Activated CD4-positive, alpha-beta T cell treated with anti-CD3 and anti-CD28 coated beads, Interleukin-2, amount 10 ng/mL, durations not matched to agents 24 days and 14 days (primary cell): ENCODE measurements around the gene SCN3B. TPM values are rescaled to one million over a fixed set of nuclear protein-coding genes. Genes with fewer than 3 reads are reported as not detected.

Experiments
- DNase-seq: peaks from one replicate; pipeline ENCODE4 v3.0.0; 2022
- H3K27ac Mint-ChIP-seq: one replicate; pipeline ENCODE4 v1.8.0; 2022; ENCODE audit warnings: mild to moderate bottlenecking, mixed read lengths
- H3K27me3 Mint-ChIP-seq: one replicate; pipeline ENCODE4 v1.8.0; 2022; ENCODE audit warnings: mixed read lengths
- H3K36me3 Mint-ChIP-seq: one replicate; pipeline ENCODE4 v1.8.0; 2022; ENCODE audit warnings: low read depth, mild to moderate bottlenecking, mixed read lengths
- H3K4me1 Mint-ChIP-seq: one replicate; pipeline ENCODE4 v1.8.0; 2021; ENCODE audit warnings: mixed read lengths
- H3K4me3 Mint-ChIP-seq: one replicate; pipeline ENCODE4 v1.8.0; 2022; ENCODE audit warnings: mild to moderate bottlenecking, moderate library complexity, mixed read lengths
- H3K9me3 Mint-ChIP-seq: one replicate; pipeline ENCODE4 v1.8.0; 2021; ENCODE audit warnings: mixed read lengths
- intact Hi-C: fragments of 100-400 bp; cut with micrococcal nuclease; formaldehyde crosslinking; loops from one replicate; pipeline ENCODE4 v1.15.1; 2023
- total RNA-seq: library from RNA; stranded (reverse); gene quantifications from 2 replicates; pipeline ENCODE4 v1.2.3, GENCODE V29; 2022

The SCN3B gene
- total RNA-seq = not detected in 2 replicates

GRCh38 chr11:123654566-123655081 is at the start of gene SCN3B:
TSS of gene SCN3B (minus strand) at chr11:123654624. CDS start at chr11:123653801, 823 bp downstream.
- no peaks in the 10 kb centered on the region for H3K36me3 Mint-ChIP-seq
- no peak within 1 kb of the TSS for H3K27ac Mint-ChIP-seq
- peak; percentile 72 for DNase-seq
- peaks cover 51% of the 10 kb centered on the region for H3K27me3 Mint-ChIP-seq
- H3K4me1 Mint-ChIP-seq = peaks cover 1% of the 10 kb centered on the region
- H3K4me3 Mint-ChIP-seq = peak within 1 kb of the TSS; percentile 71
- intact Hi-C loops = loop anchor here (10.0 kb wide), 1 partner anchor 680 kb away; no protein-coding TSS in a partner anchor
- H3K9me3 Mint-ChIP-seq = peaks cover 8% of the 10 kb centered on the region

- Mint-ChIP-seq H3K4me3 (no peak overlapping the region), H3K27me3 (peaks cover 26% of the 10 kb centered on the region)
- intact Hi-C loops = no loop called here
These were observed 48.3 kb upstream of the SCN3B start for GRCh38 chr11:123702696-123703095.

GRCh38 chr11:123702139-123702538 is 47.7 kb upstream of the SCN3B start:
- intact Hi-C loops = no loop called here
- no peak for DNase-seq
- Mint-ChIP-seq H3K36me3 (no peaks in the 10 kb centered on the region), H3K4me3 (no peak overlapping the region), H3K4me1 (peaks cover 3% of the 10 kb centered on the region), H3K27me3 (peaks cover 24% of the 10 kb centered on the region), H3K9me3 (no peaks in the 10 kb centered on the region), H3K27ac (no peak overlapping the region)

More at GRCh38 chr11:123702696-123703095, 48.3 kb upstream of the SCN3B start:
- H3K27ac Mint-ChIP-seq = no peak overlapping the region
- H3K36me3 Mint-ChIP-seq = no peaks in the 10 kb centered on the region
- DNase-seq = no peak
- H3K9me3 Mint-ChIP-seq = no peaks in the 10 kb centered on the region
- H3K4me1 Mint-ChIP-seq = peaks cover 5% of the 10 kb centered on the region

GRCh38 chr11:123700772-123701171 is 46.3 kb upstream of the SCN3B start:
- H3K27me3 Mint-ChIP-seq = peaks cover 24% of the 10 kb centered on the region
- intact Hi-C loops = no loop called here
- no peaks in the 10 kb centered on the region for H3K36me3 Mint-ChIP-seq
- no peak overlapping the region for H3K4me3 Mint-ChIP-seq
- H3K4me1 Mint-ChIP-seq = peaks cover 3% of the 10 kb centered on the region
- no peak overlapping the region for H3K27ac Mint-ChIP-seq
- H3K9me3 Mint-ChIP-seq = no peaks in the 10 kb centered on the region
- DNase-seq = no peak

GRCh38 chr11:123698546-123699127 is 44.2 kb upstream of the SCN3B start:
- H3K27ac Mint-ChIP-seq = no peak overlapping the region
- no peak overlapping the region for H3K4me3 Mint-ChIP-seq
- peaks cover 27% of the 10 kb centered on the region for H3K27me3 Mint-ChIP-seq

GRCh38 chr11:123696183-123696582 is 41.8 kb upstream of the SCN3B start:
- no peak overlapping the region for H3K27ac Mint-ChIP-seq
- H3K4me1 Mint-ChIP-seq = peaks cover 3% of the 10 kb centered on the region
- no peaks in the 10 kb centered on the region for H3K9me3 Mint-ChIP-seq
- H3K4me3 Mint-ChIP-seq = no peak overlapping the region
- intact Hi-C loops = no loop called here
- peaks cover 36% of the 10 kb centered on the region for H3K27me3 Mint-ChIP-seq
- no peaks in the 10 kb centered on the region for H3K36me3 Mint-ChIP-seq
- no peak for DNase-seq

More at GRCh38 chr11:123698546-123699127, 44.2 kb upstream of the SCN3B start:
- Mint-ChIP-seq H3K4me1 (peaks cover 3% of the 10 kb centered on the region), H3K9me3 (no peaks in the 10 kb centered on the region), H3K36me3 (no peaks in the 10 kb centered on the region)
- intact Hi-C loops = no loop called here
- no peak for DNase-seq

GRCh38 chr11:123695231-123695630 is 40.8 kb upstream of the SCN3B start:
- H3K36me3 Mint-ChIP-seq = no peaks in the 10 kb centered on the region
- intact Hi-C loops = no loop called here
- peaks cover 41% of the 10 kb centered on the region for H3K27me3 Mint-ChIP-seq
- H3K4me1 Mint-ChIP-seq = no peaks in the 10 kb centered on the region
- H3K27ac Mint-ChIP-seq = no peak overlapping the region
- H3K4me3 Mint-ChIP-seq = no peak overlapping the region
- no peak for DNase-seq
- H3K9me3 Mint-ChIP-seq = no peaks in the 10 kb centered on the region

- peaks cover 39% of the 10 kb centered on the region for H3K27me3 Mint-ChIP-seq
- H3K9me3 Mint-ChIP-seq = no peaks in the 10 kb centered on the region
- H3K27ac Mint-ChIP-seq = no peak overlapping the region
- no peaks in the 10 kb centered on the region for H3K4me1 Mint-ChIP-seq
- H3K36me3 Mint-ChIP-seq = no peaks in the 10 kb centered on the region
- no peak for DNase-seq
- H3K4me3 Mint-ChIP-seq = no peak overlapping the region
- intact Hi-C loops = no loop called here
These were observed 40.1 kb upstream of the SCN3B start for GRCh38 chr11:123694551-123694950.

- Mint-ChIP-seq H3K27me3 (peaks cover 35% of the 10 kb centered on the region), H3K4me1 (no peaks in the 10 kb centered on the region), H3K9me3 (no peaks in the 10 kb centered on the region), H3K4me3 (no peak overlapping the region), H3K36me3 (no peaks in the 10 kb centered on the region), H3K27ac (no peak overlapping the region)
- no peak for DNase-seq
- intact Hi-C loops = no loop called here
These were observed 38.5 kb upstream of the SCN3B start for GRCh38 chr11:123692961-123693360.

GRCh38 chr11:123690485-123690884 is 36.1 kb upstream of the SCN3B start:
- H3K36me3 Mint-ChIP-seq = no peaks in the 10 kb centered on the region
- no peak overlapping the region for H3K4me3 Mint-ChIP-seq
- DNase-seq = no peak
- peaks cover 37% of the 10 kb centered on the region for H3K27me3 Mint-ChIP-seq
- H3K27ac Mint-ChIP-seq = no peak overlapping the region
- no peaks in the 10 kb centered on the region for H3K4me1 Mint-ChIP-seq
- H3K9me3 Mint-ChIP-seq = no peaks in the 10 kb centered on the region
- intact Hi-C loops = no loop called here

GRCh38 chr11:123684601-123685000 is 30.2 kb upstream of the SCN3B start:
- H3K9me3 Mint-ChIP-seq = no peaks in the 10 kb centered on the region
- no peaks in the 10 kb centered on the region for H3K36me3 Mint-ChIP-seq

GRCh38 chr11:123683428-123684170 is 29.2 kb upstream of the SCN3B start:
- Mint-ChIP-seq H3K36me3 (no peaks in the 10 kb centered on the region), H3K4me3 (no peak overlapping the region), H3K4me1 (peaks cover 6% of the 10 kb centered on the region), H3K27ac (no peak overlapping the region), H3K9me3 (no peaks in the 10 kb centered on the region), H3K27me3 (peaks cover 25% of the 10 kb centered on the region)
- DNase-seq = no peak
- intact Hi-C loops = no loop called here

More at GRCh38 chr11:123684601-123685000, 30.2 kb upstream of the SCN3B start:
- Mint-ChIP-seq H3K27ac (no peak overlapping the region), H3K4me3 (no peak overlapping the region), H3K27me3 (peaks cover 25% of the 10 kb centered on the region), H3K4me1 (peaks cover 6% of the 10 kb centered on the region)
- intact Hi-C loops = no loop called here
- no peak for DNase-seq

GRCh38 chr11:123682696-123683410 is 28.4 kb upstream of the SCN3B start:
- H3K4me1 Mint-ChIP-seq = peaks cover 6% of the 10 kb centered on the region
- no peak for DNase-seq
- H3K4me3 Mint-ChIP-seq = no peak overlapping the region
- H3K27me3 Mint-ChIP-seq = peaks cover 22% of the 10 kb centered on the region
- no peak overlapping the region for H3K27ac Mint-ChIP-seq
- H3K36me3 Mint-ChIP-seq = no peaks in the 10 kb centered on the region
- intact Hi-C loops = no loop called here
- no peaks in the 10 kb centered on the region for H3K9me3 Mint-ChIP-seq

- Mint-ChIP-seq H3K27me3 (peaks cover 17% of the 10 kb centered on the region), H3K36me3 (no peaks in the 10 kb centered on the region), H3K27ac (no peak overlapping the region), H3K4me1 (peaks cover 6% of the 10 kb centered on the region), H3K9me3 (no peaks in the 10 kb centered on the region), H3K4me3 (no peak overlapping the region)
- peak; percentile 60 for DNase-seq
- intact Hi-C loops = no loop called here
These were observed 26.6 kb upstream of the SCN3B start for GRCh38 chr11:123681030-123681429.
